KMS-11 (cell line): Measurements from ENCODE around the gene STIM2.

Experiments used
- H2AFZ ChIP-seq: fragments of 200-600 bp; sonication (generic); 2 replicates; pipeline ENCODE4 v1.6.1; 2016; ENCODE audit warnings: antibody characterized with exemption, mixed run types, low read depth
- H3K27ac ChIP-seq: fragments of 200-600 bp; sonication (generic); 2 replicates; pipeline ENCODE4 v1.6.1; 2016; ENCODE audit warnings: mild to moderate bottlenecking, mixed run types
- H3K27me3 ChIP-seq: fragments of 200-600 bp; sonication (generic); 2 replicates; pipeline ENCODE4 v1.6.1; 2017; ENCODE audit warnings: mild to moderate bottlenecking, low read depth, mixed run types, moderate library complexity; ENCODE audit not compliant: insufficient read depth
- H3K36me3 ChIP-seq: fragments of 200-600 bp; sonication (generic); 2 replicates; pipeline ENCODE4 v1.6.1; 2017; ENCODE audit warnings: mild to moderate bottlenecking, mixed run types; ENCODE audit not compliant: insufficient read depth
- H3K4me1 ChIP-seq: fragments of 200-600 bp; sonication (generic); 2 replicates; pipeline ENCODE4 v1.6.1; 2016; ENCODE audit warnings: mild to moderate bottlenecking, low read depth, mixed run types; ENCODE audit not compliant: poor library complexity, severe bottlenecking
- H3K4me2 ChIP-seq: fragments of 200-600 bp; sonication (generic); 2 replicates; pipeline ENCODE4 v1.7.0; 2016; ENCODE audit warnings: mild to moderate bottlenecking, mixed run types
- H3K4me3 ChIP-seq: fragments of 200-600 bp; sonication (generic); IDR thresholded peaks from 2 replicates; pipeline ENCODE4 v1.6.1; 2017; ENCODE audit warnings: low read depth, low read length, mixed read lengths; ENCODE audit not compliant: insufficient read depth
- H3K79me2 ChIP-seq: fragments of 200-600 bp; sonication (generic); 2 replicates; pipeline ENCODE4 v1.6.1; 2016; ENCODE audit warnings: low read depth, mixed run types; ENCODE audit not compliant: insufficient read depth
- H3K9ac ChIP-seq: fragments of 200-600 bp; sonication (generic); 2 replicates; pipeline ENCODE4 v1.6.1; 2016; ENCODE audit warnings: mild to moderate bottlenecking, mixed run types
- H4K20me1 ChIP-seq: fragments of 200-600 bp; sonication (generic); 2 replicates; pipeline ENCODE4 v1.6.1; 2016; ENCODE audit warnings: mild to moderate bottlenecking, mixed run types; ENCODE audit not compliant: insufficient read depth
- TF ChIP-seq, protein P1 (sequence below): fragments of 200-600 bp; sonication (generic); conservative IDR thresholded peaks from 2 replicates; pipeline ENCODE4 v1.6.1; 2017; ENCODE audit warnings: low read depth, mild to moderate bottlenecking, antibody characterized with exemption, low read length, moderate library complexity, mixed read lengths

The STIM2 gene

DNA sequence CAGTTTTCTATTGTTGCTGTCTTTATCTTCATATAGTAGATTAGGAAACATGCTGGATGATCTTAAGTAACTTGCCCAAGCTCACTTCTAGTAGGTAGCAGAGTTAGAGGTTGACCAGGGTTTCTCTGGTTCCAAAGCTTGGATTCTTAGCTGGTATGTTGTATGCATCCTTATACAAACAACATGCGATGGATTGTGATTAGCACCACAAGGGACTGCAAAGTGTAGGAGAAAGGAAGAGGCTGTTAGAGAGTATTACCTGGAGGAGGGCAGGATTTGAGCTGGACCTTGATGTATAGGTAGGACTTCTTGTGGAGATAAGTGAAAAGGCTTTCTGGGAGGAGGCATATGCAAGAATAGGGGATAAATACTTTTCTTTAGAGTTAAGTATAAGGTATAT lies 5.6 kb downstream of the STIM2 start:
- Histone ChIP-seq H3K4me1 (peaks cover 27% of the 10 kb centered on the region), H3K4me2 (no peak overlapping the region), H3K36me3 (no peaks in the 10 kb centered on the region), H3K4me3 (no peak overlapping the region), H4K20me1 (no peaks in the 10 kb centered on the region), H3K27me3 (no peaks in the 10 kb centered on the region), H2AFZ (no peak overlapping the region), H3K27ac (no peak overlapping the region), H3K79me2 (peaks cover 45% of the 10 kb centered on the region), H3K9ac (no peak overlapping the region)
- TF ChIP-seq, protein P1, sequence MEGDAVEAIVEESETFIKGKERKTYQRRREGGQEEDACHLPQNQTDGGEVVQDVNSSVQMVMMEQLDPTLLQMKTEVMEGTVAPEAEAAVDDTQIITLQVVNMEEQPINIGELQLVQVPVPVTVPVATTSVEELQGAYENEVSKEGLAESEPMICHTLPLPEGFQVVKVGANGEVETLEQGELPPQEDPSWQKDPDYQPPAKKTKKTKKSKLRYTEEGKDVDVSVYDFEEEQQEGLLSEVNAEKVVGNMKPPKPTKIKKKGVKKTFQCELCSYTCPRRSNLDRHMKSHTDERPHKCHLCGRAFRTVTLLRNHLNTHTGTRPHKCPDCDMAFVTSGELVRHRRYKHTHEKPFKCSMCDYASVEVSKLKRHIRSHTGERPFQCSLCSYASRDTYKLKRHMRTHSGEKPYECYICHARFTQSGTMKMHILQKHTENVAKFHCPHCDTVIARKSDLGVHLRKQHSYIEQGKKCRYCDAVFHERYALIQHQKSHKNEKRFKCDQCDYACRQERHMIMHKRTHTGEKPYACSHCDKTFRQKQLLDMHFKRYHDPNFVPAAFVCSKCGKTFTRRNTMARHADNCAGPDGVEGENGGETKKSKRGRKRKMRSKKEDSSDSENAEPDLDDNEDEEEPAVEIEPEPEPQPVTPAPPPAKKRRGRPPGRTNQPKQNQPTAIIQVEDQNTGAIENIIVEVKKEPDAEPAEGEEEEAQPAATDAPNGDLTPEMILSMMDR: no peak

DNA sequence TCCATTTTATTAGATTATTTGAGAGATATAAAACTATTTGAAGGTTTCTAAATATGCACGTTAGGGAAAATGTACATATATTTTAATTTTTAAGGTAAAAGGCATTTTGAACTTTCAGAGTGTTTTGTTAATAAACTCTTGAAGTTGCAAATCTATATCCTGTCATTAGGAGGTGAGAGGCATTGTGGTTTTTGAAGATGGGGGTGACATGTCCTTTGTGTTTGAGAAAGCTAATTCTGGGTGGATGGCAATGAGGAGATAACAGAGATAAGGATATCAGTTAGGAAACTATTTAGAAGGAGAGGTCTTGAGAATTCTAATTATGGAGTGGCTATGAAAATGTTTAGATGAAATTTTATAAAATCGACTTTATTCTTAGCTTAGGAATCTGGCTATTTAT lies 6.1 kb downstream of the STIM2 start:
- H3K36me3 ChIP-seq: no peaks in the 10 kb centered on the region
- TF ChIP-seq, protein P1: no peak
- no peaks in the 10 kb centered on the region for H4K20me1 ChIP-seq
- peaks cover 27% of the 10 kb centered on the region for H3K4me1 ChIP-seq
- no peak overlapping the region for H2AFZ ChIP-seq
- peaks cover 45% of the 10 kb centered on the region for H3K79me2 ChIP-seq
- H3K9ac ChIP-seq: no peak overlapping the region
- H3K27ac ChIP-seq: no peak overlapping the region
- H3K27me3 ChIP-seq: no peaks in the 10 kb centered on the region
- H3K4me2 ChIP-seq: no peak overlapping the region
- H3K4me3 ChIP-seq: no peak overlapping the region

DNA sequence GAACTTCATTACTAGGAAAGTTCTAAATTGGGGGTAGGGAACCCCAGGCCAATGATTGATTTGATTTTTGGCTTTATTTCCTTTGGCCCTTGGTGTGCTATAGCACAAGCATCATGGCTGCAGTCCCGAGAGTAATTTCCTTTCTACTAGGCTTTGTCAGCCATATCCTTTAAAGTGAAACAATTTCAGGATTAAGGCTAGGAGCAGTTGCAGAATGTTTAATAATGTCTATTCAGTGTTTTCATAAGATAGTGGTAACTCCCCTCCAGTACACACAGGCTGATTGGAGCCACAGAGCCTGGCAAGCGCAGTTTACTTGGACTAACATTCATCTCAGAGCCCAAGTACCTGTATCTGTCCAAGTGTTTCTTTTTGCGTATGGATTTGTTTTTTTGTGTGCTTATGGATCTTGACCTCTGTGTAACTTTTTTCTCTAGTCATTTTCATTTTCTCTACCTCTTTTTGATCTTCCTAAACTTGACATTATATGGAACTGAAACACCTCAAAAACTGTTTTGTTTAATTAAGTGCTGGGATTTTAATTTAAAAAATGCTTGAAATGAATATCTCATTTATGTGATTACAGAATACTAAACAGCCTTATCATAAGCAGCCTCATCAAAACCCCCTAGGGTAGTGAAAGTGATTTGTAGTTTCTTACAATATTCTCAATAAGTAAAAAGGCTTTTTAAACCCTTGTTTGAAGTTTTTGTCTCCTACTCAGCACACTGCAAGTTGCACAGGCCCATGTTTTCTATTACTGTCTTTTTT lies 7.5 kb downstream of the STIM2 start:
- no peaks in the 10 kb centered on the region for H3K27me3 ChIP-seq
- no peaks in the 10 kb centered on the region for H3K36me3 ChIP-seq
- H4K20me1 ChIP-seq: no peaks in the 10 kb centered on the region
- TF ChIP-seq, protein P1: no peak
- H3K9ac ChIP-seq: no peak overlapping the region
- H2AFZ ChIP-seq: no peak overlapping the region
- H3K4me3 ChIP-seq: no peak overlapping the region
- no peak overlapping the region for H3K27ac ChIP-seq
- H3K4me1 ChIP-seq: peaks cover 22% of the 10 kb centered on the region
- peaks cover 35% of the 10 kb centered on the region for H3K79me2 ChIP-seq
- H3K4me2 ChIP-seq: no peak overlapping the region

DNA sequence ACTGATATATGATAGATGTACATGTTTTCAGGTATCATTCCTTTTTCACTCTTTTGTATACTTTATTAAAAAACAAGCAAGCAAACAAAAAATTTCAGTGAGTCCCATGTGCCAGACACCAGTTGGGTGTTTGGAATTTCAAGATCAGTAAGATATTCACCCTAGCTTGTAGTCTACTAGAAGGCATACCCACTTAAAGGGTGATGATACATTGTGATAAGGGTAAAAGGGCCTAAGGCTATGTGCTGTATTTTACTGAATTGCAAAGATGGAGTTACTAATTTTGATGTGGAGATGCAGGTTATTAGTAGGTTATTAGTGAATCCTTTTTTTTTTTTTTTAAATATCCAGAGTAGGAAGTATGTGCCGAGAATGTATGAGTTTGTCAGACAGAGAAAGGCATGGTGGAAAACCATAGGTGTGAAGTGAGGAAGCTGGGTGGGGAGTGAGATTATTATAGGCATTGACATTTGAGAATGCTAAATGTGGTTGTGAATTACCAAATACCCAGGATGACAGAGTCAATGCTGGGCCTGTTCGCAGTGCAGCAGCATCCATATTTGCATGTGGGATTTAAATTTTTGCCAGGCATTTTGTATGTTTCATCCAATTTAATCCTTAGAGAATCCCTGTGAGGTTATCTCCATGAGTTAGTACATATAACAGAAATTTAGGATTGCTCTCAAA lies 10.1 kb downstream of the STIM2 start:
- Histone ChIP-seq H3K9ac (no peak overlapping the region), H3K4me2 (no peak overlapping the region), H3K4me1 (peaks cover 8% of the 10 kb centered on the region), H3K4me3 (no peak overlapping the region), H2AFZ (no peak overlapping the region), H4K20me1 (no peaks in the 10 kb centered on the region), H3K36me3 (no peaks in the 10 kb centered on the region), H3K27ac (no peak overlapping the region), H3K79me2 (peaks cover 12% of the 10 kb centered on the region; the same call in 1 of the 2 replicates), H3K27me3 (no peaks in the 10 kb centered on the region)
- TF ChIP-seq, protein P1: no peak
